GM12801 (cell line): ENCODE measurements around the gene ZNF438.

Source experiments
- CTCF ChIP-seq: IDR thresholded peaks from one replicate; pipeline ENCODE4 v1.5.1; 2011; ENCODE audit warnings: control low read depth; ENCODE audit not compliant: insufficient read length; ENCODE audit errors: extremely low read depth

ZNF438 gene

DNA sequence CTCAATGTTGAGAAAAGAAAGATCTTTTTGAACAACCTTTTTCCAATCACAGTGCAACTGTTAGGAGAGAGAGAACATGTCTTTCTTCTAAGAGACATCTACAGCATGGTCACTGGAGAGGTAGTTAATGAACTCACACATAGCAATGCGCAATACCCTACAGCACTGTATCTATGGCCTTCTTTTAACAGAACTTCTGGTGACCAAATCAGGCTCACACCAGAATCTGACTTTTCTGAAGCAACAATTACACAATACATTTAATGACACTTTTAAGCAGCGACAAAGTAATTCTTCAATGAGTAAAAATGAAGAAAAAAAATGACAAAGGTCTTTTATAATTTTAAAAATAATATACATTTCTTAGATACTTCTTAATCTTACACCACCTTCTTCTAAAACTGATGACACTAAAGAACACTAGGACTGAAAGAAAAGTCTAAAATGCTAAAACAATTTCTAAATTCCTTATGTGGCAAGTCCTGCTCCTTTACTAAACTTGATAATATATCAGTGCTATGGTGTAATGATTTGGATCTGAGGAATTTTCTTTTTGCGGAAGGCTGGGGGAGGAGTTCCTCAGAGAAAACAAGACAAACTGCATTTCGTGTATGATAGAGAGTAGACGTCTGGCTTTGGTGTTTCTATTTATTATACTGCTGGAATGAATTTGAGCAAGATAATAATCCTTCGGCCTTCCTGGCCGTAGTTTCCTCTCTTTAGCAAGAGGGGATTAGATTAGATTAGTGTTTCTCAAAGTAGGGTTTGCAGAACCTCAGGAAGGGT is 166.3 kb downstream of the ZNF438 start:
- no peak for TF ChIP-seq CTCF

- no peak for TF ChIP-seq CTCF
Measured at GRCh38 chr10:30863516-30864210, 168.0 kb downstream of the ZNF438 start.

DNA sequence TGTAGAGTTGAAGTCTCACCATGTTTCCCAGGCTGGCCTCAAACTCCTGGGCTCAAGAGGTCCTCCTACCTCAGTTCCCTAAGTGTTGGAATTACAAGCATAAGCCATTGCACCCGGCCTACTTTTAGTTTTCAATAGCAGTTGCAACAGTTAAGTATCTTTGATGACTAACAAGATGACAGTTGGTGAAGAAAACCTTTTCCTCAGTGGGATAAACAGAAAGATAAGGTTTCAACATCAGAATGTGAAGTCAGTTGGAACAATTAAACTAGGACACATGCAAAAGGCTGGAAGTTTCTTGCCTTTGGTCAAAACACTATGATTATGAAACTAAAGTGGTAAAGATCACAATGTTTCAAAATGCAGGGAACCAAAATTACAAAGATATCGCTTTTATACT is 169.2 kb downstream of the ZNF438 start:
- no peak for TF ChIP-seq CTCF

DNA sequence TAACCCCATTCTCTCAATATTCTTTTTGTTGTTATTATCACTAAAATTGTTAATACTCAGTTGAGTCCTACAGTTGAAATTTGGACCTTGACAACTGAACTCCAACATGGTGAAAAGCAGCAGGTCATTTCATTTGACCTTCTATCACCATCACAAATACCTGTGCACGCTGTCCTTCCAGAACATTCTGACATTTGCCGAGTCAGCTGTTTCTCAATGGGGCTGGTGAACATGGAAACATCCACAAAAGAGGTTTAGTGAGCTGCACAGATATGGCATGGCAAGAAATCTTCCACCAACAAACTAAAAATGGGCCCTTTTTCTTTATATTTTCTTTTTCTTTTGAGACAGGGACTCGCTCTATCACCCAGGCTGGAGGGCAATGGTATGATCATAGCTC is 169.7 kb downstream of the ZNF438 start:
- no peak for TF ChIP-seq CTCF

DNA sequence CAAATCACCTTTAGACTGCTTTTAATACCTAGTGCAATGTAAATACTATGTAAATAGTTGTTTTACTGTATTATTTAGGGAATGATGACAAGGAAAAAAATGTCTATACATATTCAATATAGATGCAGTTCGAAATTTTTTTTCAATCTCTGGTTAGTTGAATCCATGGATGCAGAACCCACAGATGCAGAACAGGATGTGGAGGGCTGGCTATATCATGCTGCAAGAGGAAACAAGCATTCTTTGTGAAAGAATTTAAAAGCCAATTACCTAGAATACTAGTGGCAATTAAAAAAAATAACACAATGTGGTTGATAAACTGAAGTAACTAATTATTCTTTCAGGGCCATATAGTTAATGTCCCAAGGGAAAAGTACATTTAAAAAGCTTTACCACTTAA is 170.4 kb downstream of the ZNF438 start:
- no peak for TF ChIP-seq CTCF

DNA sequence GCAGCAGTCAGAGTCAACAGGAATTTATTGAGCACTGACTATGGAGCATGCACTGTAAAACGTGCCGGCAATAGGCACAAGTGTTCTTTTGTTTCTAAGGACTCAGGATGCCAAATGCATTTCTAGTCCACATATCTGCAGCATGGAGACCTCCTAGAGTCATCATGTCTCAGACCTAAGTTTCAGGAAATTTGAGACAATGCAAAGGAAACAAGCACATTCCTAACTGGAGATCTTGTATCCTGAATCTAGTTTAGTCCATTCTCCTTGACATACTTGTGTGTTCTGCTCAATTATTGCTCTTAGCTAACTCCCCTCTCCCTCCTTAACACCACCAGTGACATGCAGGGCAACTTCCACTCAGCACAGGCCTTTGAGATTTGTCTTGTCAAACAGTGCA is 173.2 kb downstream of the ZNF438 start:
- TF ChIP-seq CTCF = no peak

GRCh38 chr10:30857803-30858202 is 173.9 kb downstream of the ZNF438 start:
- TF ChIP-seq CTCF = no peak
